Subcutaneous abdominal adipose tissue (tissue), 5 donors: ENCODE data around the gene RASGEF1B.

ENCODE experiments used
- H3K27ac ChIP-seq: one replicate; pipeline ENCODE4 v1.7.0; 2013; ENCODE audit warnings: low read depth, mild to moderate bottlenecking, inconsistent platforms, low read length, moderate library complexity
- H3K27me3 ChIP-seq, 5 donors: one replicate each; pipeline ENCODE4 v1.7.0; 2013; ENCODE audit warnings: low read length in 5 of 5, inconsistent platforms in 1 of 5; ENCODE audit not compliant: control insufficient read depth in 5 of 5, insufficient read depth in 4 of 5
- H3K36me3 ChIP-seq, 5 donors: one replicate each; pipeline ENCODE4 v1.7.0; 2013; ENCODE audit warnings: low read length in 5 of 5; ENCODE audit not compliant: control insufficient read depth in 5 of 5, insufficient read depth in 5 of 5
- H3K4me1 ChIP-seq, 5 donors: one replicate each; pipeline ENCODE4 v1.7.0; 2013; ENCODE audit warnings: low read length in 5 of 5, mild to moderate bottlenecking in 3 of 5, moderate library complexity in 1 of 5; ENCODE audit not compliant: control insufficient read depth in 5 of 5, insufficient read depth in 5 of 5
- H3K4me3 ChIP-seq, 5 donors: one replicate each; pipeline ENCODE4 v1.7.0; 2013; ENCODE audit warnings: low read length in 5 of 5, low read depth in 1 of 5
- H3K9ac ChIP-seq, 5 donors: one replicate each; pipeline ENCODE4 v1.7.0; 2013; ENCODE audit warnings: low read length in 5 of 5, mild to moderate bottlenecking in 4 of 5, moderate library complexity in 3 of 5
- H3K9me3 ChIP-seq, 5 donors: one replicate each; pipeline ENCODE4 v1.7.0; 2013; ENCODE audit warnings: low read length in 5 of 5; ENCODE audit not compliant: control insufficient read depth in 5 of 5
- donor health status: healthy.
- donor health status: healthy.
- donor health status: healthy.
- donor health status: healthy.
- donor health status: healthy.

The RASGEF1B gene

DNA sequence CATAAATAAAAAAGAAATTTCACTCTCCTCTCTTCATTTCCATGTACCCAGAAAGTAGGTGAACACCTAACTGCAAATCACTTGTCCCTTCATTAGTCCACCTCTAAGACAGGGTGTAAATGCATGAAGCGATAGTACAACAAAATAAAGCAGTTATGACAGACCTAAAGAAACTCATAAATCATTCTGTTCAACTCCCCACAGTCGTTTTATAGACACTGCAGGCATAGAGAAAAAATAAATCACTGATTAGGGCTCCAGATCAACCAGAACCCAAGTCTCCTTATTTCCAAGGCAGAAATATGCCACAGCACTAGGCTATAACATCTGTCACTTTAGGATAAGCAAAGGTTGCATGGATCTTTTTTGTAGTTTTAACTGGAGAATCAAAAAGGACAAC, 3.0 kb downstream of the RASGEF1B start:
- Histone ChIP-seq H3K27me3 (no peaks in the 10 kb centered on the region), H3K9me3 (no peaks in the 10 kb centered on the region), H3K27ac (peak overlapping the region; percentile 58), H3K4me3 (peak overlapping the region in 3 of 5 donors; percentile 23 to 83 (median 37)), H3K9ac (peak overlapping the region in 4 of 5 donors; percentile 5 to 89 (median 39)), H3K4me1 (peaks cover 0 to 45% (median 33%) of the 10 kb centered on the region in 5 donors), H3K36me3 (no peaks in the 10 kb centered on the region)

DNA sequence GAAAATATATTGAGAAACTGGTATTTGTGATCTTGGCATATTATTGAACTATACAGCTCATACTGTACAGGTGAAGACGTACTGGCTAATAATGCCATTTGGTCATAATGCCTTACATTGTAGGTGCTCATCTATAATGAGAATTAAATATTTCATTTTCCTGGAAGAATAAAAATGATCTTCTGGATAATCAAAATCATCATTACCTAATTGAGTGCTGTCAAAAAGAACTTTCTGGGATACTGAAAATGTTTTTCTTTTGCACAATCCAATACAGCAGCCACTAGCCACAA, 4.1 kb downstream of the RASGEF1B start:
- no peak overlapping the region for H3K4me3 ChIP-seq
- H3K36me3 ChIP-seq: no peaks in the 10 kb centered on the region
- H3K9ac ChIP-seq: no peak overlapping the region
- H3K9me3 ChIP-seq: no peaks in the 10 kb centered on the region
- H3K27me3 ChIP-seq: no peaks in the 10 kb centered on the region
- peaks cover 0 to 50% (median 31%) of the 10 kb centered on the region in 5 donors for H3K4me1 ChIP-seq
- H3K27ac ChIP-seq: no peak overlapping the region

DNA sequence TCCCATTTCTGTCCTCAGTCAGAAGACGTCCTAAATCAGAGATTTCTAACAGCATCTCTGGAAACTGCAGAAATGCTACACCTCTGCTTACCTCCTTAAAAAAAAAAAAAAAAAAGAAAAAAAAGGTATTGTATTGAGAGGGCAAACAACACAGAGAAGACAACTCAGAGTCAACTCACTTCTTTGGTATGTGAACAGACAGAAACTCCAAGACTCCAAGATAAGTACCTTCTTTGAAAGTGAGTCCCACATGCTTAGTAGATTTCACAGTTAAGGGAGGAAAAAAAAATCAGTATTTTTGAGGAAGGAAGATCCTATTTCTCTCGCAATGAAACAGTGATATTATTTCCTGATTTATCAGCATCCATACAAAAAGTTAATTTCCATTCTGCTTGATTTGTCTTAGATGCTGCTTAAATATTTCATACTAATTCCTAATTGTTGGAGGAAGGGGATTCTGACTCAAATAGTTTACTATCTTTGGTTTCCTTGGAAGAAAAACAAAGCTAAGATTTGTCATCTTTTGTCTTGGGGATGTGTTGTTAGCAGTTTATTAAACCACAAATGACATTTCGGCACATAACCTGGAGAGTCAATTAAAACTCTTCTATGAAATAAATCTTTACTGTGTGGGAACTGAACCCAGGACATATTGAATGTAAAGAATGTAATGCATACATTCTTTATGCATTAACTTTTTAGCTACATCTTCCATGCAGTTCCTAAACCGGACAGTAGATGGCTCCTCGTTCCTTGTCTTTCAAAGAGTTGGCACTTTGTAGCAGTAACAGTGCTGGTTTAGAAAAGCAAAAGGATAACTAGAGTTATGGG, 4.7 kb downstream of the RASGEF1B start:
- no peak overlapping the region for H3K27ac ChIP-seq
- H3K9me3 ChIP-seq: no peaks in the 10 kb centered on the region
- H3K4me3 ChIP-seq: no peak overlapping the region
- no peaks in the 10 kb centered on the region for H3K27me3 ChIP-seq
- H3K36me3 ChIP-seq: no peaks in the 10 kb centered on the region
- H3K4me1 ChIP-seq: peaks cover 0 to 50% (median 26%) of the 10 kb centered on the region in 5 donors
- no peak overlapping the region for H3K9ac ChIP-seq

DNA sequence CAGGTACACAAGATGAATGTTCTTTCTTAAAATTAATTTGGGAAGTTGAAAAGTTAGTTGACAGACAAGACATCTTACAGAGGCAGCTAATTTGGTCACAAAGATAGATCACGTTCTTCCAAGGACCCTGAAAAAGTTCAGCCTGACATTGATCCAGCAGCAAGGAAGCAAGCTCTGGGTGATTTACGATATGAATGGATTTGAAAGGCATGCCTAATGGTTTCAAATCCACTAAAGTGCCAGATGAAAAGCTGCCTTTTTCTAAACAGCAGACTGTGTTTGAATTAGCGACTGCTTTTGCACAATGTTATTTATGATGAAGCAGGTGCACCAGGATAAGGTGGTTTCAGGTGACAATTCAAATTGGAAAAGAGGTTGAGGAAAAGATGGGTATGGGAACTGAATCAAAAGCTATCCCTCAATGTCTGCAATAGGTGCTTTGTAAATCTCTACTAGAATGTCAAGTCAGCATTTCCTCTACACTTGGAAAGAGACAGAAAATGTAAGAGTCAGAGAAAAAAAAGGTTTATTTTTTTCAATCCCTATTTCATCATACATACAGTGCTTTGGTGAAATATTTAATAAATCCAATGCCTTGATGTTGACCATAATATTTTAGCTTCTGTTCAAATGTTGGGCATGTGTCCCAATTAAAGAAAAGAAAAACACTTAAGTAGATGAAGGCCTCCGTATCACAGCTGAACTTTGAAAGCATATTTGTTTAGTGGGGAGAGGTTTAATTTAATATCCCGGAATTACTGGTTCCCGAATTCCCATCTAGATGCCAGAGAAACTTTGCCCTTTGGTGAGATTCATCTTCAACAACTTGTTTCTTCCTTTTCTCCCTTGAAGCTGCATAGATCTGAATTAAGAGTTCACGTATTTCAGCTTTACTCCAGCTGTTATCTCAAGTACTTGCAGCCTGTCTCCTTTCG, 6.0 kb downstream of the RASGEF1B start:
- H3K36me3 ChIP-seq: no peaks in the 10 kb centered on the region
- no peak overlapping the region for H3K27ac ChIP-seq
- H3K9me3 ChIP-seq: no peaks in the 10 kb centered on the region
- no peaks in the 10 kb centered on the region for H3K27me3 ChIP-seq
- H3K9ac ChIP-seq: no peak overlapping the region
- no peak overlapping the region for H3K4me3 ChIP-seq
- H3K4me1 ChIP-seq: peaks cover 0 to 42% (median 18%) of the 10 kb centered on the region in 5 donors

DNA sequence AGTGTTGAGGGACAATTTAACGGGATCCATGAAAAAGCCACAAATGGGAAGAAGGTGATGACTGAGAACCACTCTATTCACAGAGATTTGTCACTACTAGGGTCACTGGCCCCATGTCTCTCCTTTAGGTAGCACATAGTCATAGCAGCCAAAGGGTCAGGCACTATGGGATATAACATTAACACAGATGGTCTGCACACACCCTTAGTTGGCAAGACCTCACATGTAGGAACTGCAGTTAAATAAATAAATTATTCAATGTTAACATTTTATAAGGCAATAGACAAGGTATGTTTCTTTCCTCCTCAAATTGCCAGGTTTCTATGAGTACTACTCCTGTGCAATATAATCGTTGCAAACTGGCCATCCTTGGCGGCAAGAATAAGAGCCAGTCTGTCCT, 10.9 kb downstream of the RASGEF1B start:
- Histone ChIP-seq H3K9me3 (no peaks in the 10 kb centered on the region), H3K36me3 (peaks cover 17 to 31% (median 27%) of the 10 kb centered on the region in 5 donors), H3K27me3 (no peaks in the 10 kb centered on the region), H3K4me1 (peaks cover 0 to 18% (median 0%) of the 10 kb centered on the region in 5 donors), H3K27ac (no peak overlapping the region), H3K9ac (no peak overlapping the region), H3K4me3 (no peak overlapping the region)

DNA sequence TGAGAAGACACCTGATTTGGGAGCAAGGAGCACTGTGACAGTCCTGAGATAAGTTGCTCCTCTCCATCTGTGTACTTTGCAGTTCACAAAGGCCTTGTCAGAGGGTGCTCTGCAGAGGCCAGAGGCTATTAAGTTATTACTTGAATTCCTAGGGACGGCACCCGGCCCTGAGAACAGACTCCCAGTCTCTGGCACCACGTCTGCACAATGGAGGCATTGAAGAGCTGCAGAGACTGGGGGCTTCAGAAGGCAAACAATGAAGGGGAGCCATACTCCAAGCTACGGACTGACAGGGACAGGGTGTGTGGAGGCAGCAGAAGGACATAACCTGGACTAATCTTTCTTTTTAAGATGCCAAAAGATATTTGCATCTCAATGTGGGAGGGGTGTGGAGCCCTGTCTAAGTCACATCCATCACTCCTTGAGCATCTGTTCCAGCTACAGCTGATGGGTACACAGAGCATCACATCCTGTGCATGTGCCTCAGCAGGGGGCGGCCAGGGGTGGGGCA, 11.5 kb downstream of the RASGEF1B start:
- no peaks in the 10 kb centered on the region for H3K9me3 ChIP-seq
- H3K4me3 ChIP-seq: no peak overlapping the region
- no peak overlapping the region for H3K9ac ChIP-seq
- H3K36me3 ChIP-seq: peaks cover 20 to 37% (median 33%) of the 10 kb centered on the region in 5 donors
- no peaks in the 10 kb centered on the region for H3K27me3 ChIP-seq
- peaks cover 0 to 18% (median 0%) of the 10 kb centered on the region in 5 donors for H3K4me1 ChIP-seq
- no peak overlapping the region for H3K27ac ChIP-seq

DNA sequence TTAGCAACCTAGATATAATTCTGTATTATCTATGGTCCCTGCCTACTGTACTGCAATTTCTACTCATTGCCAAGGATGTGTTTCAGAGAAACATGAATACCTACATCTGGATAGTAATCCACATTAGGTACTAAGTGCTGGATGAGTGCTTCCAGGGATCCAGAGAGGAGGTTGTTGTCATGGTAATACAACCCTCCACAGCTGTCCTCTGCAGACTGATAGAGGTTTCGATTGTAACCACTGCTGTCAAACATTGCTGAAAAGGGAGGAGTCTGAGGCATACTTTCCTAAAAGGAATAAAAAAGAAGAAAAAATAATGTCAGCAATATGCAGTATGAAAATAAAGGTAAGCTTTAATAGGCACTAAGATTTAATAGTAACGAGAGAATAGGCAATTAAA, 12.5 kb downstream of the RASGEF1B start:
- H3K36me3 ChIP-seq: peaks cover 20 to 39% (median 35%) of the 10 kb centered on the region in 5 donors
- H3K4me1 ChIP-seq: peaks cover 0 to 18% (median 0%) of the 10 kb centered on the region in 5 donors
- H3K9ac ChIP-seq: no peak overlapping the region

DNA sequence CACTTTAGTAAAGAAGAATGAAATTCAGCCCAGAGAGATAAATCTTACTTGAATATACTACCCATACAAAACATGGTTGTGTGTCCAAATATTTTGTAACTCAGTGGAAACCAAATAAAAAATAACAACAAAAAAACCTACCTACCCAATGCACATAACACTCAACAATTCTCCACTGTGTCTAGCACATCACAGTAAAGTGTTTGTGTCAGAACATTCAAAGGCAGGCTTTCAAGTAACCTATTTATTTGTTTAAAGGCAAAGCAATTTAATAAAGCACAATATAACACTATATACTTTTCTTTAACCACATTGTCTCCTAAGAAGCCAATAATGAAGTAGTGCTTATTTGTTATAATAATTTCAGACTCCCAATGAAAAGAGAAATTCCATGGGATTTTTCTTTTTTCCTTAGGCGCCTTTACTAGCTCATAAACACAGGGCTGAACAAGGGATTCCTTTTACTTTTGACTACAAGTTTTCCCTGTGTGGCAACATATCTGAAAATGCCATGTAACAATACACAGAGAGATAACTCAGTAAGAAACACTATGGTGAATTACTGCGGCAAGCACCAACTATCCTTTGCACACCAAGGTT, 13.7 kb downstream of the RASGEF1B start:
- Histone ChIP-seq H3K4me1 (peaks cover 0 to 9% (median 0%) of the 10 kb centered on the region in 5 donors), H3K27me3 (no peaks in the 10 kb centered on the region), H3K9ac (no peak overlapping the region), H3K27ac (no peak overlapping the region), H3K4me3 (no peak overlapping the region), H3K36me3 (peaks cover 28 to 49% (median 47%) of the 10 kb centered on the region in 5 donors), H3K9me3 (no peaks in the 10 kb centered on the region)

More for the DNA sequence above, 12.5 kb downstream of the RASGEF1B start:
- Histone ChIP-seq H3K9me3 (no peaks in the 10 kb centered on the region), H3K4me3 (no peak overlapping the region), H3K27me3 (no peaks in the 10 kb centered on the region), H3K27ac (no peak overlapping the region)

DNA sequence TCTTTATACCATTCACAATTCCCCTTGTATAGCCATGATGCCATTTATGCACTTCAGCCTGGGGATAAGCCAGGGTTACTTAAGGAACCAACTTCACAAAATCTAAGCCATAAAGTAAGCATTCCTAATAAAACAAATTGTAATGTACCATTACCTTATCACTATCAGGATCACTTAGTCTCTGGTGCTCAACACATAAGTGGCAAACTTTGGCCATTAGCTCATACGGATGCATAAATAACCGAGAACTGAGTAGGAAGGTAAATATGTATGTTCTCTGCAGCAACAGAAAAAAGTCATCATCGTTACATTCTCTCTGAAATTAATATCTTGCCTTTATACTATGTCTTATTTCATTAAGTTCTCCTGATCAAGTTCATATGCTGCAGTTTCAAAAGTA, 14.4 kb downstream of the RASGEF1B start:
- no peak overlapping the region for H3K9ac ChIP-seq
- H3K4me3 ChIP-seq: no peak overlapping the region

More for the DNA sequence above, 14.4 kb downstream of the RASGEF1B start:
- Histone ChIP-seq H3K4me1 (peaks cover 0 to 2% (median 0%) of the 10 kb centered on the region in 5 donors), H3K27me3 (no peaks in the 10 kb centered on the region), H3K36me3 (peaks cover 29 to 54% (median 49%) of the 10 kb centered on the region in 5 donors), H3K27ac (no peak overlapping the region), H3K9me3 (no peaks in the 10 kb centered on the region)
